ENCODE results near the gene C10orf71.

Gene C10orf71

DNA sequence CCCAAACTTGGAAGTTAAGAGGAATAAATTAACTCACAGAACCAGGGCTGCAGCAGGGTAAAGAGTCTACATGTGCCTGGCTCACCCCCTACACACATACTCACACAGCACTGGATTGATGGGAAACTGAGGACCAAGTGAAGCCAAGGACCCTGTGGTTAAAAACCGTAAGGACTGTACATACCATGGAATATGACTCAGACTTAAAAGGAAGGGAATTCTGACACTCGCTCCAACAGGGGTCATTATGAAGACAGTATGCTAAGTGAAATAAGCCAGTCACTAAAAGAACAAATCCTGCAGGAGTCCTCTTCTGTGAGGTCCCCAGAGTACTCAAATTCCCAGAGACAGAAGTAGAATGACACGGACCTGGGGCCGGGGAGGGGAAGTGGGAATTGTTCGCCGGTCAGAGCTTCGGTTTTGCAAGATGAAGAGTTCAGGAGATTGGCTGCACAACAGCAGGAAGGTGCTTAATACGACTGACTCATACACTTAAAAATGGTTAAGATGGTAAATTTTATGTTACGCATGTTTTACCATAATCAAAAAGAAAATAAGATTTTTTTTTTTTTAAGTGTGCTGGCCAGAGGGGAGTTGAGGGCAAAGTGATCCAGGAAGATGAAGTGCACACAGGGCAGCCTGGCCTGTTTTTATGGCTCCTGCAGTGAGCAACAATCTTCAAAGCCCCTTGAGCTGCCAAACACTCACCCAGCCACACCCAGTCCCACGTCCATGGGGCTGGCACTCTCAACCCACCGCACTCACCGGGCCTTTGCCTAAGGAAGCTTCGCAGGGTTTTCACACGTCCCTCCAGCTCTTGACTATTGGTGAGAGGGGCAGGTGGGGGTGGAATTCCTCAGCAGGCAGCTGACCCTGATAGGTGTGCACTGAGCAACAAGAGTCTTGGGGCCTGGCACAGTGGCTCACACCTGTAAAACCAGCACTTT lies 70.5 kb downstream of the C10orf71 start:
- Histone ChIP-seq H3K9ac (ENCODE audit: low read length) (no peak overlapping the region), H3K36me3 (ENCODE audit: control insufficient read depth, insufficient read depth, low read length) (no peaks in the 10 kb centered on the region), H3K27ac (ENCODE audit: low read depth, low read length) (no peak overlapping the region), H3K4me3 (ENCODE audit: low read depth, low read length) (no peak overlapping the region), H3K4me1 (ENCODE audit: control insufficient read depth, insufficient read depth, low read length) (0 out of 2 replicates have a peak, but pooled peaks cover 2% of the 10 kb centered on the region), H3K27me3 (ENCODE audit: control insufficient read depth, insufficient read depth, low read length) (no peaks in the 10 kb centered on the region), H3K9me3 (ENCODE audit: control insufficient read depth, insufficient read depth, low read depth, low read length) (no peaks in the 10 kb centered on the region)

DNA sequence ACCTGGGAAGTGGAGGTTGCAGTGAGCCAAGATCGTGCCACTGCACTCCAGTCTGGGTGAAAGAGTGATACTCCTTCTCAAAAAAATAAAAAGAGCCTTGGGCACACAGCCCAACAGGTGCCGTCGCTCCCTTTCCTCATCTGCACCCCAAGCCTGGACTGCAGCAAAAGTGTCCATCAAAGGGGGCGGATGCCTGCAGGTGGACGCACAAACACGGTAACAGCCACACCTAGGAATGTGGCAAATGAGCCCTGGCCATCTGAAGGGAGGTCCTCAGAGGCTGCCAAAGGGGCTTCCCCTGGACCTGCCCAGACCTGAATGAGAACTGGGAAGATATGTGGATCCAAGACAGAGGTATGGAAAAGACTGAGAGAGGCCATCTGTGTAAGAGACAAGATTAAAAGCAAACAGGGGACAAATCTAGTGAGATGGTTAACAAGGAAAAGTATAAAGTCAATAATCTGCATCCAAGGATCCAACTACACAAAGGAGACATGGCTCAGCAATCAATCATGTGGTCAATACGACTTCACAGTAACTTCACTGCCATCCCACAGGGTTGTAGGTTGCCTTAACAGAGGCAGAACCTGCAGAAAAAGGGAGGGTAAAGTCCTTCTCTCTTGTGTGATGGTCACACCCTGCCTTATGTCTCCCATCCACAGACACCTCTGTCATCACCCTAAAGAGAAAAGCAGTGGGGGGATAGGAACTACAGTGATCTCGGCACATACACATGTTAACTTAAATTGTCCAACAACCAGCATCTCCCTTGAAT lies 71.5 kb downstream of the C10orf71 start:
- Histone ChIP-seq H3K9ac (ENCODE audit: low read length) (no peak overlapping the region), H3K27ac (ENCODE audit: low read depth, low read length) (no peak overlapping the region), H3K4me1 (ENCODE audit: control insufficient read depth, insufficient read depth, low read length) (0 out of 2 replicates have a peak, but pooled peaks cover 2% of the 10 kb centered on the region), H3K4me3 (ENCODE audit: low read depth, low read length) (no peak overlapping the region), H3K36me3 (ENCODE audit: control insufficient read depth, insufficient read depth, low read length) (no peaks in the 10 kb centered on the region), H3K9me3 (ENCODE audit: control insufficient read depth, insufficient read depth, low read depth, low read length) (no peaks in the 10 kb centered on the region), H3K27me3 (ENCODE audit: control insufficient read depth, insufficient read depth, low read length) (no peaks in the 10 kb centered on the region; the same call in 1 of the 2 replicates)

DNA sequence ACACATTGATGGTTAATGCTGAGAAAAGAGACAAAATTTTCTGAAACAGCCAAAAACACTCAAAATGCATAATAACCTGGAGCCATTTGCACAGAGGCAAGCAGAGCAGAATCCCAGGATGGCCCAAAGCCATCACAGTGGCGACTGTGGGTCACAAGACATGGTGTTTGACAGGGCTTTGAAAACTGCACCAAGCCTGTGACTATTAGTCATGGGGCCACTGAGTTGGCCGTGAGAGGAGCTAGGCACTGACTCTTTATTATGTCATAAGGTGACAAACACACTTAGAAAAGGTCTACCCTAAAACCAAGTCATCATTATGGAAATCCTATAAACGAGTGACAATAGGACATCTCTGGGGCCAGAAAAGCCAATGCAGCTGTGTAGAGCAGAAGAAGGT lies 73.0 kb downstream of the C10orf71 start:
- Histone ChIP-seq H3K9ac (ENCODE audit: low read length) (no peak overlapping the region), H3K27me3 (ENCODE audit: control insufficient read depth, insufficient read depth, low read length) (peaks cover 5% of the 10 kb centered on the region; the same call in 1 of the 2 replicates), H3K4me1 (ENCODE audit: control insufficient read depth, insufficient read depth, low read length) (0 out of 2 replicates have a peak, but pooled peaks cover 2% of the 10 kb centered on the region), H3K36me3 (ENCODE audit: control insufficient read depth, insufficient read depth, low read length) (no peaks in the 10 kb centered on the region), H3K27ac (ENCODE audit: low read depth, low read length) (no peak overlapping the region), H3K4me3 (ENCODE audit: low read depth, low read length) (no peak overlapping the region), H3K9me3 (ENCODE audit: control insufficient read depth, insufficient read depth, low read depth, low read length) (no peaks in the 10 kb centered on the region)

DNA sequence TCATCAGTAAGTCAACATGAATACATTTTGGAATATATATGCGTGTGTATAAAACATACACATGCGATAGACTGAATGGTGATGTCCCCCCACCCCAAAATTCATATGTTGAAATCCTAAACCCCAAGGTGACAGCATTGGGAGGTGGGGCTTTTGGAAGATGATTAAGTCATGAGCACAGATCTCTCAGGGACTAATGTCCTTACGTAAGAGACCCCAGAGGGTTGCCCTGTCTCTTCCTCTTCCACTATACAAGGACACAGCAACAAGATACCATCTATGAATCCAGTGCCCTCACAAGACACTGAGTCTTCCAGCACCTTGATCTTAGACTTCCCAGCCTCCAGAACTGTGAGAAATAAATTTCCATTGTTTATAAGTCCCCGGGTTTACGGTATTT lies 74.4 kb downstream of the C10orf71 start:
- H3K4me1 ChIP-seq (ENCODE audit: control insufficient read depth, insufficient read depth, low read length): no peaks in the 10 kb centered on the region
- no peak overlapping the region for H3K4me3 ChIP-seq (ENCODE audit: low read depth, low read length)
- H3K9ac ChIP-seq (ENCODE audit: low read length): no peak overlapping the region
- H3K27ac ChIP-seq (ENCODE audit: low read depth, low read length): no peak overlapping the region
- H3K36me3 ChIP-seq (ENCODE audit: control insufficient read depth, insufficient read depth, low read length): no peaks in the 10 kb centered on the region
- no peaks in the 10 kb centered on the region for H3K9me3 ChIP-seq (ENCODE audit: control insufficient read depth, insufficient read depth, low read depth, low read length)
- peaks cover 8% of the 10 kb centered on the region; the same call in 1 of the 2 replicates for H3K27me3 ChIP-seq (ENCODE audit: control insufficient read depth, insufficient read depth, low read length)

DNA sequence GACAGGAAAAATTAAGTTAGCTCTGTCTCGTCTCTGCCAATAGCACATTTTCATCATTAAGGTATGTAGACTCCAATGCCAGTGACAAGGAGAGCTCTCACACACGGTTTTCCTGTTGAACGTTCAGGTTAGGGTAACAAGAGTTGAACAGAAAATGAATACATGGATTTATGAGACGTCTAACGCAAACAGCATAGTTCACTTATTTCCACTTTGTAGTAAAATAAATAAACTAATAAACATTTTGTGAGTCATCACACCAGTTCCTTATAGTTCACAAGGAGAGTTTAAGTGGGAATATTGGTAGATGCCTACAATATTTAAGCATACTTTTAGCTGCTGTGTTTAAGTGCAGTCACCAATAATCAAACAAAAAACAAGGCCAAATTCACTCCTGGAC lies 75.8 kb downstream of the C10orf71 start:
- H3K36me3 ChIP-seq (ENCODE audit: control insufficient read depth, insufficient read depth, low read length): no peaks in the 10 kb centered on the region
- no peak overlapping the region for H3K4me3 ChIP-seq (ENCODE audit: low read depth, low read length)
- H3K9ac ChIP-seq (ENCODE audit: low read length): no peak overlapping the region
- no peaks in the 10 kb centered on the region for H3K4me1 ChIP-seq (ENCODE audit: control insufficient read depth, insufficient read depth, low read length)
- H3K9me3 ChIP-seq (ENCODE audit: control insufficient read depth, insufficient read depth, low read depth, low read length): no peaks in the 10 kb centered on the region
- peaks cover 8% of the 10 kb centered on the region; the same call in 1 of the 2 replicates for H3K27me3 ChIP-seq (ENCODE audit: control insufficient read depth, insufficient read depth, low read length)
- H3K27ac ChIP-seq (ENCODE audit: low read depth, low read length): no peak overlapping the region

DNA sequence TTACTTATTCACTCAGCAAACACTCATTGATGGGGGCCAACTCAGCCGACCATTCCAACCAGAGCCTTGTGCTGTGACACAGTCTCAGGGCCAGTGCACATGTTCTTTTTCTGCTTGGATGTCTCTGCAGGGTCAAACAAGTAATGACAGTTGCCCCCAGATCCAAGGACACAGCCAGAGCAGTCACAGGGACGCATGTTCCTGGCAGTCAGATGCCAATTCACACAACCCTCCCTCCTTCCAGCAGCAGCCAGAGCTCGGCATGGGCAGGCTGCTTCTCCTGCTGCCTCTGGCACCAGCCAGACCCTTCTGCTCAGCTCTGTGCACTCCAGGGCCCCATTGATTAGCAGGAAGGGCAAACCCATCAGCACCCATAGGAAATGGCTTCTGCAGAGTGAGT lies 76.6 kb downstream of the C10orf71 start:
- no peak overlapping the region for H3K27ac ChIP-seq (ENCODE audit: low read depth, low read length)
- H3K27me3 ChIP-seq (ENCODE audit: control insufficient read depth, insufficient read depth, low read length): peaks cover 8% of the 10 kb centered on the region; the same call in 1 of the 2 replicates
- H3K9me3 ChIP-seq (ENCODE audit: control insufficient read depth, insufficient read depth, low read depth, low read length): no peaks in the 10 kb centered on the region
- no peaks in the 10 kb centered on the region for H3K36me3 ChIP-seq (ENCODE audit: control insufficient read depth, insufficient read depth, low read length)
- H3K4me1 ChIP-seq (ENCODE audit: control insufficient read depth, insufficient read depth, low read length): no peaks in the 10 kb centered on the region
- H3K9ac ChIP-seq (ENCODE audit: low read length): no peak overlapping the region
- no peak overlapping the region for H3K4me3 ChIP-seq (ENCODE audit: low read depth, low read length)
